ENCODE data around the gene LRRFIP1.

LRRFIP1 gene

DNA sequence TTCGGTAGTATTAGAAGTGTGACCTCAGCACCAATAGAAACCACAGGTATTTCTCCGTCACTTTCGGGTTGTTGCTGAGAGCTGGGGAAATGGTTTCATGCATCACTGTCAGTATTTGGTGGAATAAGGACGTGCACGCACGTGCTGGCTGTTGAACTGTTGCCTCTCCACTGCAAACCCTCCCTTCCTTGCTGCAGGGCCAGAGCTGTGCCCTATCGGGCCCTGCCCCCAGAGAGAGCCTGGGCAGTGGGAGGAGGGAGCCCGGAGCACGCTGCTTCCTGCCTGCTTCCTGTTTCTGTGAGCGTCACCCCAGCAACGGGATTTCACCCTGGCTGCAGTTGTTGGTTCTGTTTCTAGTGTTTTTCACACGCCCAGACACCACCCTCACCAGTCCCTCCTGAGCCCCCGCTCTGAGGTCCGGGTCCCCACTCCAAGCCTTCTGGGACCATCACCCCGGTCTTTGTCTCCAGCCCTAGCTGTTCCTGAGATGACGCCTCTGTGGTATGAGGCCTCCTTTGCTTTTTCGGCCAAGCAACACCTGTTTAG is 47.4 kb downstream of the LRRFIP1 start:
- TF ChIP-seq, protein P1, sequence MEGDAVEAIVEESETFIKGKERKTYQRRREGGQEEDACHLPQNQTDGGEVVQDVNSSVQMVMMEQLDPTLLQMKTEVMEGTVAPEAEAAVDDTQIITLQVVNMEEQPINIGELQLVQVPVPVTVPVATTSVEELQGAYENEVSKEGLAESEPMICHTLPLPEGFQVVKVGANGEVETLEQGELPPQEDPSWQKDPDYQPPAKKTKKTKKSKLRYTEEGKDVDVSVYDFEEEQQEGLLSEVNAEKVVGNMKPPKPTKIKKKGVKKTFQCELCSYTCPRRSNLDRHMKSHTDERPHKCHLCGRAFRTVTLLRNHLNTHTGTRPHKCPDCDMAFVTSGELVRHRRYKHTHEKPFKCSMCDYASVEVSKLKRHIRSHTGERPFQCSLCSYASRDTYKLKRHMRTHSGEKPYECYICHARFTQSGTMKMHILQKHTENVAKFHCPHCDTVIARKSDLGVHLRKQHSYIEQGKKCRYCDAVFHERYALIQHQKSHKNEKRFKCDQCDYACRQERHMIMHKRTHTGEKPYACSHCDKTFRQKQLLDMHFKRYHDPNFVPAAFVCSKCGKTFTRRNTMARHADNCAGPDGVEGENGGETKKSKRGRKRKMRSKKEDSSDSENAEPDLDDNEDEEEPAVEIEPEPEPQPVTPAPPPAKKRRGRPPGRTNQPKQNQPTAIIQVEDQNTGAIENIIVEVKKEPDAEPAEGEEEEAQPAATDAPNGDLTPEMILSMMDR (IDR thresholded peaks at IDR 0.05; ENCODE audit: low read depth, low read length, poor library complexity, severe bottlenecking) = no peak
- TF ChIP-seq EZH2phosphoT487 (IDR thresholded peaks at IDR 0.05; ENCODE audit: borderline replicate concordance, low read length) = no peak
- Histone ChIP-seq H3K4me3 (ENCODE audit: low read length) (peak overlapping the region; percentile 73), H3K36me3 (ENCODE audit: control insufficient read depth, low read length) (no peaks in the 10 kb centered on the region), H3K79me2 (ENCODE audit: control insufficient read depth, low read length) (no peaks in the 10 kb centered on the region), H4K20me1 (ENCODE audit: control insufficient read depth, insufficient read depth, low read depth, low read length) (no peaks in the 10 kb centered on the region), H3K27ac (ENCODE audit: low read depth, low read length) (peak overlapping the region; percentile 73), H3F3A (ENCODE audit: control insufficient read depth, insufficient read depth) (peaks cover 29% of the 10 kb centered on the region), H3K9me3 (ENCODE audit: control insufficient read depth, insufficient read depth, low read length) (no peaks in the 10 kb centered on the region), H3K27me3 (ENCODE audit: control insufficient read depth, low read length) (no peaks in the 10 kb centered on the region), H3K4me1 (ENCODE audit: control insufficient read depth, low read length) (peaks cover 85% of the 10 kb centered on the region), H3K9me2 (replicated peaks; ENCODE audit: control insufficient read depth, low read length) (no peaks in the 10 kb centered on the region), H3K4me2 (ENCODE audit: low read length) (peak overlapping the region; percentile 93)

DNA sequence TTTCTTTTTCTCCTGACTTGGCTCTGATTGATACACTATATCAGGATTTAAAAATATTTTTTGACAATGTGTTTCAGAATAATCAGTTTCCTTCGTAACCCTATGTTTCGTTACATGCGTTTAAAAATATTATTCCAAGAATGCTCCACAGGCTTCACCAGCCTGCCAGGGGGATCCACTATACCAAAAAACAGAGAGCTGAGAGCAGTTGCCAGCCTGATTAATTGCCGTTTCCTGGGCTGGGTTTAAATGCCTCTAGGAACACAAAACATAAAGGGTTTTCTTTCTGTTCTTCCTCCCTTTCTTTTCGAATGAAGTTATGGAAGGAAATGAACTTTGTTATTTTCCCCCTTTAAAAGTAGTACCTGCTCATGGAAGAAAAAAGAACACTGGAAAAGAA is 47.9 kb downstream of the LRRFIP1 start:
- Histone ChIP-seq H3F3A (ENCODE audit: control insufficient read depth, insufficient read depth) (peaks cover 29% of the 10 kb centered on the region), H3K4me1 (ENCODE audit: control insufficient read depth, low read length) (peaks cover 79% of the 10 kb centered on the region), H3K27ac (ENCODE audit: low read depth, low read length) (peak overlapping the region; percentile 73), H4K20me1 (ENCODE audit: control insufficient read depth, insufficient read depth, low read depth, low read length) (no peaks in the 10 kb centered on the region), H3K4me3 (ENCODE audit: low read length) (peak overlapping the region; percentile 73), H3K9me3 (ENCODE audit: control insufficient read depth, insufficient read depth, low read length) (no peaks in the 10 kb centered on the region), H3K79me2 (ENCODE audit: control insufficient read depth, low read length) (no peaks in the 10 kb centered on the region), H3K4me2 (ENCODE audit: low read length) (peak overlapping the region; percentile 93), H3K9me2 (replicated peaks; ENCODE audit: control insufficient read depth, low read length) (no peaks in the 10 kb centered on the region), H3K27me3 (ENCODE audit: control insufficient read depth, low read length) (no peaks in the 10 kb centered on the region), H3K36me3 (ENCODE audit: control insufficient read depth, low read length) (no peaks in the 10 kb centered on the region)
- TF ChIP-seq, protein P1 (IDR thresholded peaks at IDR 0.05; ENCODE audit: low read depth, low read length, poor library complexity, severe bottlenecking) = no peak
- no peak for TF ChIP-seq EZH2phosphoT487 (IDR thresholded peaks at IDR 0.05; ENCODE audit: borderline replicate concordance, low read length)

DNA sequence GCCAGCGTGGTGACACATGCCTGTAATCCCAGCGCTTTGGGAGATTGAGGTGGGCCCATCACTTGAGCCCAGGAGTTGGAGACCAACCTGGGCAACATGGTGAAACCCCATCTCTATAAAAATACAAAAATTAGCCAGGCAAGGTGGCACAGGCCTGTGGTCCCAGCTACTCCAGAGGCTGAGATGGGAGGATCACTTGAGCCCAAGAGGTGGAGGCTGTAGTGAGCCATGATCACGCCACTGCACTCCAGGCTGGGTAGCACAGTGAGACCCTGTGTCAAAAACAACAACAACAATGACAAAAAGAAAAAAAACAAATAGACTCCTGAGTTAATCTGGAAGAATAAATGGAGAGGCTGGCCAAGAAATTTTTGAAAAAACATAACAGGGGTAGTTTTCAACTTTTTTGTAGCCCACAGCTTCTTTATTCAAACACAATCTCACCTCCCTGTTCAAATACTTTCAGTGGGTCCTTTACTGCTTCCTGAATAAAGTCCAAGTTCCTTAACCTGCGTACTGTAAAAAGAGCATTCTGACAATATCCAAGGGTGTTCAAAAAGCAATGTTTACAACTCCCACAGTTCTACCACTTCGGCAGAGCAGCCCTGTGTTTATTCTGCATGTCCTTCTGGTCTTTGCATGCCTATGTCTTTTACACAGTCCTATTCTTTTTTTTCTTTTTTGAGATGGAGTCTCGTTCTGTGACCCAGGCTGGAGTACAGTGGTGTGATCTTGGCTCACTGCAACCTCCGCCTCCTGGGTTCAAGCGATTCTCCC is 53.5 kb downstream of the LRRFIP1 start:
- TF ChIP-seq, protein P1 (IDR thresholded peaks at IDR 0.05; ENCODE audit: low read depth, low read length, poor library complexity, severe bottlenecking) = no peak
- TF ChIP-seq EZH2phosphoT487 (IDR thresholded peaks at IDR 0.05; ENCODE audit: borderline replicate concordance, low read length) = no peak
- Histone ChIP-seq H3K9me2 (replicated peaks; ENCODE audit: control insufficient read depth, low read length) (no peaks in the 10 kb centered on the region), H3K4me1 (ENCODE audit: control insufficient read depth, low read length) (peaks cover 24% of the 10 kb centered on the region), H4K20me1 (ENCODE audit: control insufficient read depth, insufficient read depth, low read depth, low read length) (no peaks in the 10 kb centered on the region), H3K4me2 (ENCODE audit: low read length) (no peak overlapping the region), H3K4me3 (ENCODE audit: low read length) (no peak overlapping the region), H3K9me3 (ENCODE audit: control insufficient read depth, insufficient read depth, low read length) (no peaks in the 10 kb centered on the region), H3K36me3 (ENCODE audit: control insufficient read depth, low read length) (no peaks in the 10 kb centered on the region), H3K79me2 (ENCODE audit: control insufficient read depth, low read length) (no peaks in the 10 kb centered on the region), H3K27ac (ENCODE audit: low read depth, low read length) (no peak overlapping the region), H3F3A (ENCODE audit: control insufficient read depth, insufficient read depth) (peaks cover 4% of the 10 kb centered on the region; the same call in 1 of the 2 replicates), H3K27me3 (ENCODE audit: control insufficient read depth, low read length) (no peaks in the 10 kb centered on the region)
